ENCODE results near the gene TAB2. TPM values are rescaled to one million over a fixed set of nuclear protein-coding genes. Genes with fewer than 3 reads are reported as not detected.

Gene TAB2
- total RNA-seq, 1 experiment from 2014 or later: 55.6 TPM

GRCh38 chr6:149316740-149317643, 520 bp upstream of the TAB2 start:
- Mint-ChIP-seq H3K27me3 (ENCODE audit: low read depth) (peaks cover 7% of the 10 kb centered on the region; the same call in 1 of the 2 replicates), H3K27ac (peak overlapping the region; percentile 76; the same call in 1 of the 2 replicates), H3K4me3 (peak overlapping the region; percentile 77), H3K9me3 (no peaks in the 10 kb centered on the region), H3K36me3 (no peaks in the 10 kb centered on the region), H3K4me1 (peaks cover 30% of the 10 kb centered on the region)
- CTCF ChIA-PET: interaction anchor here (0.6 to 1.2 kb wide), 3 partner anchors 71 to 121 kb away, joined by 3 read pairs; no protein-coding TSS in a partner anchor
- POLR2A ChIA-PET: interaction anchor here (0.7 kb wide), 2 partner anchors 24 to 284 kb away, joined by 3 to 5 read pairs; no protein-coding TSS in a partner anchor
- ATAC-seq (peak; percentile 83), DNase-seq (ENCODE audit: low spot score) (peak; percentile 87)
- TF ChIP-seq MYBL2 (CRISPR knock-in tag; IDR thresholded peaks at IDR 0.05) (no peak; the same call in 1 of the 2 replicates), PRDM15 (CRISPR knock-in tag; IDR thresholded peaks at IDR 0.05) (no peak), MLX (CRISPR knock-in tag; IDR thresholded peaks at IDR 0.05) (no peak), ZNF263 (CRISPR knock-in tag; IDR thresholded peaks at IDR 0.05; ENCODE audit: low read depth) (no peak), FOXK1 (CRISPR knock-in tag; IDR thresholded peaks at IDR 0.05) (0 out of 2 replicates have a peak, but pooled peaks have one; percentile 47), CDX4 (CRISPR knock-in tag; IDR thresholded peaks at IDR 0.05; ENCODE audit: borderline replicate concordance) (no peak), ZNF281 (CRISPR knock-in tag; IDR thresholded peaks at IDR 0.05) (peak; percentile 63; the same call in 1 of the 2 replicates), ZNF512 (CRISPR knock-in tag; IDR thresholded peaks at IDR 0.05; ENCODE audit: borderline replicate concordance) (no peak), NFE2L1 (CRISPR knock-in tag; IDR thresholded peaks at IDR 0.05) (no peak), ZNF232 (CRISPR knock-in tag; IDR thresholded peaks at IDR 0.05) (no peak), HMGA2 (CRISPR knock-in tag; IDR thresholded peaks at IDR 0.05) (no peak), IRF1 (CRISPR knock-in tag; IDR thresholded peaks at IDR 0.05) (no peak), TEAD1 (CRISPR knock-in tag; IDR thresholded peaks at IDR 0.05) (no peak), MXD4 (CRISPR knock-in tag; IDR thresholded peaks at IDR 0.05; ENCODE audit: borderline replicate concordance) (no peak)
- TF ChIP-seq, protein P1, sequence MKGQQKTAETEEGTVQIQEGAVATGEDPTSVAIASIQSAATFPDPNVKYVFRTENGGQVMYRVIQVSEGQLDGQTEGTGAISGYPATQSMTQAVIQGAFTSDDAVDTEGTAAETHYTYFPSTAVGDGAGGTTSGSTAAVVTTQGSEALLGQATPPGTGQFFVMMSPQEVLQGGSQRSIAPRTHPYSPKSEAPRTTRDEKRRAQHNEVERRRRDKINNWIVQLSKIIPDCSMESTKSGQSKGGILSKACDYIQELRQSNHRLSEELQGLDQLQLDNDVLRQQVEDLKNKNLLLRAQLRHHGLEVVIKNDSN (CRISPR knock-in tag; IDR thresholded peaks at IDR 0.05): no peak
- TF ChIP-seq, protein P2, sequence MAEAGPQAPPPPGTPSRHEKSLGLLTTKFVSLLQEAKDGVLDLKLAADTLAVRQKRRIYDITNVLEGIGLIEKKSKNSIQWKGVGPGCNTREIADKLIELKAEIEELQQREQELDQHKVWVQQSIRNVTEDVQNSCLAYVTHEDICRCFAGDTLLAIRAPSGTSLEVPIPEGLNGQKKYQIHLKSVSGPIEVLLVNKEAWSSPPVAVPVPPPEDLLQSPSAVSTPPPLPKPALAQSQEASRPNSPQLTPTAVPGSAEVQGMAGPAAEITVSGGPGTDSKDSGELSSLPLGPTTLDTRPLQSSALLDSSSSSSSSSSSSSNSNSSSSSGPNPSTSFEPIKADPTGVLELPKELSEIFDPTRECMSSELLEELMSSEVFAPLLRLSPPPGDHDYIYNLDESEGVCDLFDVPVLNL (CRISPR knock-in tag; IDR thresholded peaks at IDR 0.05; ENCODE audit: borderline replicate concordance, low read depth): peak; percentile 20; the same call in 1 of the 2 replicates
- TF ChIP-seq, protein P3, sequence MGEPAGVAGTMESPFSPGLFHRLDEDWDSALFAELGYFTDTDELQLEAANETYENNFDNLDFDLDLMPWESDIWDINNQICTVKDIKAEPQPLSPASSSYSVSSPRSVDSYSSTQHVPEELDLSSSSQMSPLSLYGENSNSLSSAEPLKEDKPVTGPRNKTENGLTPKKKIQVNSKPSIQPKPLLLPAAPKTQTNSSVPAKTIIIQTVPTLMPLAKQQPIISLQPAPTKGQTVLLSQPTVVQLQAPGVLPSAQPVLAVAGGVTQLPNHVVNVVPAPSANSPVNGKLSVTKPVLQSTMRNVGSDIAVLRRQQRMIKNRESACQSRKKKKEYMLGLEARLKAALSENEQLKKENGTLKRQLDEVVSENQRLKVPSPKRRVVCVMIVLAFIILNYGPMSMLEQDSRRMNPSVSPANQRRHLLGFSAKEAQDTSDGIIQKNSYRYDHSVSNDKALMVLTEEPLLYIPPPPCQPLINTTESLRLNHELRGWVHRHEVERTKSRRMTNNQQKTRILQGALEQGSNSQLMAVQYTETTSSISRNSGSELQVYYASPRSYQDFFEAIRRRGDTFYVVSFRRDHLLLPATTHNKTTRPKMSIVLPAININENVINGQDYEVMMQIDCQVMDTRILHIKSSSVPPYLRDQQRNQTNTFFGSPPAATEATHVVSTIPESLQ (CRISPR knock-in tag; IDR thresholded peaks at IDR 0.05): no peak
- TF ChIP-seq, protein P4, sequence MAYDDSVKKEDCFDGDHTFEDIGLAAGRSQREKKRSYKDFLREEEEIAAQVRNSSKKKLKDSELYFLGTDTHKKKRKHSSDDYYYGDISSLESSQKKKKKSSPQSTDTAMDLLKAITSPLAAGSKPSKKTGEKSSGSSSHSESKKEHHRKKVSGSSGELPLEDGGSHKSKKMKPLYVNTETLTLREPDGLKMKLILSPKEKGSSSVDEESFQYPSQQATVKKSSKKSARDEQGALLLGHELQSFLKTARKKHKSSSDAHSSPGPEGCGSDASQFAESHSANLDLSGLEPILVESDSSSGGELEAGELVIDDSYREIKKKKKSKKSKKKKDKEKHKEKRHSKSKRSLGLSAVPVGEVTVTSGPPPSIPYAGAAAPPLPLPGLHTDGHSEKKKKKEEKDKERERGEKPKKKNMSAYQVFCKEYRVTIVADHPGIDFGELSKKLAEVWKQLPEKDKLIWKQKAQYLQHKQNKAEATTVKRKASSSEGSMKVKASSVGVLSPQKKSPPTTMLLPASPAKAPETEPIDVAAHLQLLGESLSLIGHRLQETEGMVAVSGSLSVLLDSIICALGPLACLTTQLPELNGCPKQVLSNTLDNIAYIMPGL (CRISPR knock-in tag; IDR thresholded peaks at IDR 0.05): peak; percentile 75; the same call in 1 of the 2 replicates

Data from WTC11 (cell line).